ENCODE data around the gene PLAC1. TPM values are rescaled to one million over a fixed set of nuclear protein-coding genes. Genes with fewer than 3 reads are reported as not detected.

PLAC1 gene
- total RNA-seq, 4 donors from 2014 or later, result 1.9 TPM; not detected in 3

GRCh38 chrX:134641346-134641745, 16.9 kb downstream of the PLAC1 start:
- no peaks in the 10 kb centered on the region for H3K27me3 ChIP-seq
- TF ChIP-seq POLR2A (IDR thresholded peaks at IDR 0.05) (no peak), CTCF (IDR thresholded peaks at IDR 0.05) (no peak)
- no peak for DNase-seq

GRCh38 chrX:134640914-134641313, 17.4 kb downstream of the PLAC1 start:
- TF ChIP-seq POLR2A (IDR thresholded peaks at IDR 0.05) (no peak), CTCF (IDR thresholded peaks at IDR 0.05) (no peak)
- H3K36me3 ChIP-seq, result no peaks in the 10 kb centered on the region
- no peak for DNase-seq
- H3K4me3 ChIP-seq, result no peak overlapping the region
- intact Hi-C loops (cut with DNase I; ENCODE audit: low total_unique reads), result no loop called here
- no peak overlapping the region for H3K27ac ChIP-seq
- no peaks in the 10 kb centered on the region for H3K27me3 ChIP-seq
- H3K4me1 ChIP-seq, result no peaks in the 10 kb centered on the region
- H3K9me3 ChIP-seq, result no peaks in the 10 kb centered on the region

More at GRCh38 chrX:134641346-134641745, 16.9 kb downstream of the PLAC1 start:
- no peak overlapping the region for H3K4me3 ChIP-seq
- no peaks in the 10 kb centered on the region for H3K9me3 ChIP-seq
- no peaks in the 10 kb centered on the region for H3K36me3 ChIP-seq
- no peak overlapping the region for H3K27ac ChIP-seq
- H3K4me1 ChIP-seq, result no peaks in the 10 kb centered on the region
- intact Hi-C loops (cut with DNase I; ENCODE audit: low total_unique reads), result no loop called here

GRCh38 chrX:134636851-134637250, 21.4 kb downstream of the PLAC1 start:
- no peaks in the 10 kb centered on the region for H3K9me3 ChIP-seq
- no peak for TF ChIP-seq CTCF (IDR thresholded peaks at IDR 0.05)
- no peak for TF ChIP-seq POLR2A (IDR thresholded peaks at IDR 0.05)

GRCh38 chrX:134634691-134635090, 23.6 kb downstream of the PLAC1 start:
- H3K4me3 ChIP-seq, result no peak overlapping the region
- no peak for DNase-seq
- no peak overlapping the region for H3K27ac ChIP-seq
- intact Hi-C loops (cut with DNase I; ENCODE audit: low total_unique reads), result no loop called here
- no peaks in the 10 kb centered on the region for H3K36me3 ChIP-seq
- H3K27me3 ChIP-seq, result no peaks in the 10 kb centered on the region
- TF ChIP-seq CTCF (IDR thresholded peaks at IDR 0.05), result no peak
- no peak for TF ChIP-seq POLR2A (IDR thresholded peaks at IDR 0.05)
- no peaks in the 10 kb centered on the region for H3K4me1 ChIP-seq
- no peaks in the 10 kb centered on the region for H3K9me3 ChIP-seq

More at GRCh38 chrX:134636851-134637250, 21.4 kb downstream of the PLAC1 start:
- Histone ChIP-seq H3K4me1 (no peaks in the 10 kb centered on the region), H3K4me3 (no peak overlapping the region), H3K27me3 (no peaks in the 10 kb centered on the region), H3K27ac (no peak overlapping the region), H3K36me3 (no peaks in the 10 kb centered on the region)
- DNase-seq, result no peak
- intact Hi-C loops (cut with DNase I; ENCODE audit: low total_unique reads), result no loop called here

GRCh38 chrX:134633832-134634231, 24.4 kb downstream of the PLAC1 start:
- TF ChIP-seq POLR2A (IDR thresholded peaks at IDR 0.05) (no peak), CTCF (IDR thresholded peaks at IDR 0.05) (no peak)
- no peaks in the 10 kb centered on the region for H3K4me1 ChIP-seq
- H3K4me3 ChIP-seq, result no peak overlapping the region
- H3K27me3 ChIP-seq, result no peaks in the 10 kb centered on the region
- no peak for DNase-seq
- no peak overlapping the region for H3K27ac ChIP-seq
- intact Hi-C loops (cut with DNase I; ENCODE audit: low total_unique reads), result no loop called here
- no peaks in the 10 kb centered on the region for H3K9me3 ChIP-seq
- no peaks in the 10 kb centered on the region for H3K36me3 ChIP-seq

All from uterus (tissue), 4 donors.